HepG2 (cell line): ENCODE results near the gene LENEP. TPM values are rescaled to one million over a fixed set of nuclear protein-coding genes. Genes with fewer than 3 reads are reported as not detected.

Experiments
- microRNA-seq: library from miRNA; unstranded; fragments of <30 nt; microRNA quantifications from one replicate; pipeline ENCODE4, GENCODE V29; 2020
- polyA plus RNA-seq, 8 experiments: library from polyadenylated mRNA; depleted of rRNA in 3 of 8; stranded (reverse) in 7 of 8; unstranded in 1 of 8; fragments of >200 nt; fragmentation: Illumina TruSeq in 4 of 8; extraction: Trizol in 4 of 8; gene quantifications; 2 replicates each; pipeline versions ENCODE4 v1.2.1 to v1.2.3, GENCODE V29; 2011 to 2016; ENCODE audit warnings: low read depth in 4 of 8, missing spikeins in 1 of 8, mixed read lengths in 1 of 8; ENCODE audit not compliant: insufficient read depth in 1 of 8
- small RNA-seq, 3 experiments: library from RNA; depleted of rRNA; stranded (forward); fragments of <200 nt; gene quantifications; one replicate each; pipeline ENCODE3, GENCODE V24; 2012; ENCODE audit warnings: low read depth in 2 of 3, low replicate concordance in 1 of 3; ENCODE audit not compliant: insufficient read length in 3 of 3, insufficient read depth in 2 of 3
- total RNA-seq, 5 experiments: library from RNA; depleted of rRNA; stranded (reverse); fragments of >200 nt; fragmentation: Illumina TruSeq; extraction: Trizol; gene quantifications; 2 replicates each; pipeline ENCODE4 v1.2.3, GENCODE V29; 2016; ENCODE audit warnings: low read depth in 1 of 5

LENEP gene
- total and polyA plus RNA-seq, 2 of the 13 experiments (the other 11 are each of a cell fraction or from before 2014, with no cell fraction given): 0.29 TPM; not detected in 1

Small RNAs within 50 kb of the gene (microRNA-seq; reads per million reads assigned to microRNA genes)
- gene MIR4258: not detected

Small RNAs within 50 kb of the gene (small RNA-seq; reads per million reads assigned to genes)
- gene MIR4258 (0 reads per million in 3 experiments), gene RF00017 (0 reads per million in 3 experiments)

Other genes starting within 250 kb of the LENEP start
- not detected in 2 replicates for gene KCNN3, start 123.3 kb upstream of the LENEP start, total RNA-seq (2016; rRNA removed; fragmentation: Illumina TruSeq; extraction: Trizol)
- 0.01 TPM in 1 of 2 replicates, not detected in the other for gene KCNN3, start 123.3 kb upstream of the LENEP start, polyA plus RNA-seq (2011; rRNA removed)
- 3.9 and 7.5 TPM in 2 replicates for gene PMVK, start 56.9 kb upstream of the LENEP start, total RNA-seq (2016; rRNA removed; fragmentation: Illumina TruSeq; extraction: Trizol)
- 12.6 and 17.4 TPM in 2 replicates for gene PMVK, start 56.9 kb upstream of the LENEP start, polyA plus RNA-seq (2011; rRNA removed)
- gene PBXIP1, start 37.5 kb upstream of the LENEP start, total RNA-seq (2016; rRNA removed; fragmentation: Illumina TruSeq; extraction: Trizol): 7.3 and 16.3 TPM in 2 replicates
- gene PBXIP1, start 37.5 kb upstream of the LENEP start, polyA plus RNA-seq (2011; rRNA removed): 31.9 and 40.0 TPM in 2 replicates
- gene PYGO2, start 31.8 kb upstream of the LENEP start, total RNA-seq (2016; rRNA removed; fragmentation: Illumina TruSeq; extraction: Trizol): 20.3 and 21.3 TPM in 2 replicates
- gene PYGO2, start 31.8 kb upstream of the LENEP start, polyA plus RNA-seq (2011; rRNA removed): 21.8 and 24.3 TPM in 2 replicates
- 52.0 and 55.0 TPM in 2 replicates for gene SHC1, start 22.8 kb upstream of the LENEP start, total RNA-seq (2016; rRNA removed; fragmentation: Illumina TruSeq; extraction: Trizol)
- gene SHC1, start 22.8 kb upstream of the LENEP start, polyA plus RNA-seq (2011; rRNA removed): 137 and 146 TPM in 2 replicates
- 217 and 268 TPM in 2 replicates for gene CKS1B, start 18.9 kb upstream of the LENEP start, total RNA-seq (2016; rRNA removed; fragmentation: Illumina TruSeq; extraction: Trizol)
- gene CKS1B, start 18.9 kb upstream of the LENEP start, polyA plus RNA-seq (2011; rRNA removed): 122 and 222 TPM in 2 replicates
- gene FLAD1, start 10.2 kb upstream of the LENEP start, total RNA-seq (2016; rRNA removed; fragmentation: Illumina TruSeq; extraction: Trizol): 32.8 and 32.9 TPM in 2 replicates
- 25.9 and 30.3 TPM in 2 replicates for gene FLAD1, start 10.2 kb upstream of the LENEP start, polyA plus RNA-seq (2011; rRNA removed)
- gene ZBTB7B, start 9.2 kb downstream of the LENEP start, total RNA-seq (2016; rRNA removed; fragmentation: Illumina TruSeq; extraction: Trizol): 10.1 and 15.5 TPM in 2 replicates
- 17.5 and 22.3 TPM in 2 replicates for gene ZBTB7B, start 9.2 kb downstream of the LENEP start, polyA plus RNA-seq (2011; rRNA removed)
- not detected in 2 replicates for gene DCST2, start 40.2 kb downstream of the LENEP start, total RNA-seq (2016; rRNA removed; fragmentation: Illumina TruSeq; extraction: Trizol)
- gene DCST2, start 40.2 kb downstream of the LENEP start, polyA plus RNA-seq (2011; rRNA removed): 0.74 and 0.80 TPM in 2 replicates
- not detected in 2 replicates for gene DCST1, start 40.2 kb downstream of the LENEP start, total RNA-seq (2016; rRNA removed; fragmentation: Illumina TruSeq; extraction: Trizol)
- 0.04 TPM in 1 of 2 replicates, not detected in the other for gene DCST1, start 40.2 kb downstream of the LENEP start, polyA plus RNA-seq (2011; rRNA removed)
- gene ADAM15, start 57.7 kb downstream of the LENEP start, total RNA-seq (2016; rRNA removed; fragmentation: Illumina TruSeq; extraction: Trizol): 12.3 and 25.6 TPM in 2 replicates
- 17.9 and 24.0 TPM in 2 replicates for gene ADAM15, start 57.7 kb downstream of the LENEP start, polyA plus RNA-seq (2011; rRNA removed)
- gene EFNA4, start 70.2 kb downstream of the LENEP start, total RNA-seq (2016; rRNA removed; fragmentation: Illumina TruSeq; extraction: Trizol): 9.3 and 17.2 TPM in 2 replicates
- 12.0 and 13.9 TPM in 2 replicates for gene EFNA4, start 70.2 kb downstream of the LENEP start, polyA plus RNA-seq (2011; rRNA removed)
- 1.0 and 1.6 TPM in 2 replicates for gene EFNA3, start 85.3 kb downstream of the LENEP start, total RNA-seq (2016; rRNA removed; fragmentation: Illumina TruSeq; extraction: Trizol)
- gene EFNA3, start 85.3 kb downstream of the LENEP start, polyA plus RNA-seq (2011; rRNA removed): 5.7 and 6.8 TPM in 2 replicates
- 41.2 and 81.8 TPM in 2 replicates for gene EFNA1, start 134.3 kb downstream of the LENEP start, total RNA-seq (2016; rRNA removed; fragmentation: Illumina TruSeq; extraction: Trizol)
- gene EFNA1, start 134.3 kb downstream of the LENEP start, polyA plus RNA-seq (2011; rRNA removed): 874 and 1,163 TPM in 2 replicates
- 16.4 and 22.5 TPM in 2 replicates for gene SLC50A1, start 142.3 kb downstream of the LENEP start, total RNA-seq (2016; rRNA removed; fragmentation: Illumina TruSeq; extraction: Trizol)
- gene SLC50A1, start 142.3 kb downstream of the LENEP start, polyA plus RNA-seq (2011; rRNA removed): 46.8 and 49.5 TPM in 2 replicates
- 14.8 and 23.2 TPM in 2 replicates for gene DPM3, start 146.9 kb downstream of the LENEP start, total RNA-seq (2016; rRNA removed; fragmentation: Illumina TruSeq; extraction: Trizol)
- 53.4 and 61.7 TPM in 2 replicates for gene DPM3, start 146.9 kb downstream of the LENEP start, polyA plus RNA-seq (2011; rRNA removed)
- gene KRTCAP2, start 179.7 kb downstream of the LENEP start, total RNA-seq (2016; rRNA removed; fragmentation: Illumina TruSeq; extraction: Trizol): 48.5 and 79.4 TPM in 2 replicates
- gene KRTCAP2, start 179.7 kb downstream of the LENEP start, polyA plus RNA-seq (2011; rRNA removed): 77.3 and 89.3 TPM in 2 replicates
- 0.04 and 0.08 TPM in 2 replicates for gene TRIM46, start 180.3 kb downstream of the LENEP start, total RNA-seq (2016; rRNA removed; fragmentation: Illumina TruSeq; extraction: Trizol)
- 0.09 and 0.12 TPM in 2 replicates for gene TRIM46, start 180.3 kb downstream of the LENEP start, polyA plus RNA-seq (2011; rRNA removed)
- gene THBS3, start 214.3 kb downstream of the LENEP start, total RNA-seq (2016; rRNA removed; fragmentation: Illumina TruSeq; extraction: Trizol): 0.39 and 0.86 TPM in 2 replicates
- 3.6 and 4.4 TPM in 2 replicates for gene THBS3, start 214.3 kb downstream of the LENEP start, polyA plus RNA-seq (2011; rRNA removed)
- 64.5 and 71.5 TPM in 2 replicates for gene MTX1, start 215.1 kb downstream of the LENEP start, total RNA-seq (2016; rRNA removed; fragmentation: Illumina TruSeq; extraction: Trizol)
- gene MTX1, start 215.1 kb downstream of the LENEP start, polyA plus RNA-seq (2011; rRNA removed): 72.6 and 85.1 TPM in 2 replicates